ENCODE measurements around the gene SLC25A52.

DNA sequence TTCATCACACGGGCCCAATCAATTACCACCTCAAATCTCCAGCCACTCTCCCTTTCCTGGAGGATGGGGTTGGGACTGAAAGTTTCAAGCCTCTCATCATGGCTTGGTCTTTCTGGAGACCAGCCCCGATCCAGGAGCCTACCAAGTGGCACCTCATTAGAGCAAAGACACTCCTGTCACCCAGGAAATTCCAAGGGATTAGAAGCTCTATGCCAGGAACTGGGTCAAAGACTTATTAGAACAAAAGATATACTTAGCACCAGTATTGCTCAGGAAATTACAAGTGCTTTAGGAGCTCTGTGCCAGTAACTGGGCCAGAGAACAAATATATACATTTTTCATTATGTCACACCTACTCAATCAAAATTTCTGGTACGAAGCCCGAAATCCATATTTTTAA is 14.3 kb downstream of the SLC25A52 start:
- TF ChIP-seq, protein P1, sequence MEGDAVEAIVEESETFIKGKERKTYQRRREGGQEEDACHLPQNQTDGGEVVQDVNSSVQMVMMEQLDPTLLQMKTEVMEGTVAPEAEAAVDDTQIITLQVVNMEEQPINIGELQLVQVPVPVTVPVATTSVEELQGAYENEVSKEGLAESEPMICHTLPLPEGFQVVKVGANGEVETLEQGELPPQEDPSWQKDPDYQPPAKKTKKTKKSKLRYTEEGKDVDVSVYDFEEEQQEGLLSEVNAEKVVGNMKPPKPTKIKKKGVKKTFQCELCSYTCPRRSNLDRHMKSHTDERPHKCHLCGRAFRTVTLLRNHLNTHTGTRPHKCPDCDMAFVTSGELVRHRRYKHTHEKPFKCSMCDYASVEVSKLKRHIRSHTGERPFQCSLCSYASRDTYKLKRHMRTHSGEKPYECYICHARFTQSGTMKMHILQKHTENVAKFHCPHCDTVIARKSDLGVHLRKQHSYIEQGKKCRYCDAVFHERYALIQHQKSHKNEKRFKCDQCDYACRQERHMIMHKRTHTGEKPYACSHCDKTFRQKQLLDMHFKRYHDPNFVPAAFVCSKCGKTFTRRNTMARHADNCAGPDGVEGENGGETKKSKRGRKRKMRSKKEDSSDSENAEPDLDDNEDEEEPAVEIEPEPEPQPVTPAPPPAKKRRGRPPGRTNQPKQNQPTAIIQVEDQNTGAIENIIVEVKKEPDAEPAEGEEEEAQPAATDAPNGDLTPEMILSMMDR (IDR thresholded peaks at IDR 0.05 in 8 of 11, conservative IDR thresholded peaks at IDR 0.05 in 3 of 11): no peak
- TF ChIP-seq POLR2A (IDR thresholded peaks at IDR 0.05): no peak
